ENCODE results near the gene TBK1. TPM values are rescaled to one million over a fixed set of nuclear protein-coding genes. Genes with fewer than 3 reads are reported as not detected.

The TBK1 gene
- total RNA-seq, 1 donor from 2014 or later: 19.8 TPM

DNA sequence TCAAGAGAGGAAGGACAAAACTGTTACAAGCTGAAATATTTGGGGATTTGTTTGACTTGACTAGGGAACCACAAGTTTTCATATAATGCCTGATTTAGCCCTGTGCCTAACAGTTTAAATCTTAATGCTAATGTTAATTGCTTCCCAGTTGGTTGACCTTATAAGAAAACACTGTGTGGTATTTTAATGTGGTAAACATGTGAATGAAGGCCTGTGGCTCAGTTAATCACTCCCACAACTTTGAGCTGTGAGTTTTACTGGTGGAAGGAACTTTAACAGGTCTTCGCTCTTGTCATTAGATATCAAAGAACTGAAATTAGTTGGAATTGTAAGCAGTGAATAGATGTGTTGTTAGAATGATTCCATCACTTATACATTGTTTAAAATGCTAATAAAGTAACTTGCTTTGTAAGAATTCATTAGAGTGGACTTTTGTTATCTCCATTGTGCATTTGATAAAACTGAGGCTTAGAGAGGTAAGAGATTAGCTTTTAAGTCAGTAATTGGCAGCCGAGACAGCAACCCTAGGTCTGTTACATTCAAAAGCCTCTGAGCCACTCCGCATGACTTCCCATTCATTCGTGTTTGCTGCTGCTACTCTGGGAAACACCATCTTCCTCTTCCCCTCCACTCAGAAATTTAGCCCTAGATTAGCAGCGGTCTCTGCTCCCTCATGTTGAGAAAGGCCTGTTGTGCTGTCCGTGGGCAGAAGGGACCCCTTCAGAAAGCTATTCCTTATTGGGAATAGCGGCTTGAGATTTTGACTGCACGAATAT, 1.0 kb upstream of the TBK1 start:
- Histone ChIP-seq H3K4me1 (ENCODE audit: control insufficient read depth in 3 of 3, insufficient read depth in 3 of 3, low read length in 3 of 3) (peaks cover 5 to 19% (median 16%) of the 10 kb centered on the region in 3 donors), H3K4me3 (ENCODE audit: low read length in 3 of 3) (peak overlapping the region; percentile 91 to 96 (median 91)), H3K36me3 (ENCODE audit: control insufficient read depth in 3 of 3, insufficient read depth in 3 of 3, low read length in 3 of 3) (peaks cover 4 to 21% (median 14%) of the 10 kb centered on the region in 3 donors), H3K9me3 (ENCODE audit: control insufficient read depth in 3 of 3, low read length in 3 of 3) (no peaks in the 10 kb centered on the region), H3K27me3 (ENCODE audit: control insufficient read depth in 3 of 3, insufficient read depth in 3 of 3, low read length in 3 of 3) (no peaks in the 10 kb centered on the region), H3K27ac (ENCODE audit: low read depth, low read length) (peak overlapping the region; percentile 95), H3K9ac (ENCODE audit: low read depth in 1 of 3, low read length in 3 of 3) (peak overlapping the region; percentile 90 to 97 (median 92))

DNA sequence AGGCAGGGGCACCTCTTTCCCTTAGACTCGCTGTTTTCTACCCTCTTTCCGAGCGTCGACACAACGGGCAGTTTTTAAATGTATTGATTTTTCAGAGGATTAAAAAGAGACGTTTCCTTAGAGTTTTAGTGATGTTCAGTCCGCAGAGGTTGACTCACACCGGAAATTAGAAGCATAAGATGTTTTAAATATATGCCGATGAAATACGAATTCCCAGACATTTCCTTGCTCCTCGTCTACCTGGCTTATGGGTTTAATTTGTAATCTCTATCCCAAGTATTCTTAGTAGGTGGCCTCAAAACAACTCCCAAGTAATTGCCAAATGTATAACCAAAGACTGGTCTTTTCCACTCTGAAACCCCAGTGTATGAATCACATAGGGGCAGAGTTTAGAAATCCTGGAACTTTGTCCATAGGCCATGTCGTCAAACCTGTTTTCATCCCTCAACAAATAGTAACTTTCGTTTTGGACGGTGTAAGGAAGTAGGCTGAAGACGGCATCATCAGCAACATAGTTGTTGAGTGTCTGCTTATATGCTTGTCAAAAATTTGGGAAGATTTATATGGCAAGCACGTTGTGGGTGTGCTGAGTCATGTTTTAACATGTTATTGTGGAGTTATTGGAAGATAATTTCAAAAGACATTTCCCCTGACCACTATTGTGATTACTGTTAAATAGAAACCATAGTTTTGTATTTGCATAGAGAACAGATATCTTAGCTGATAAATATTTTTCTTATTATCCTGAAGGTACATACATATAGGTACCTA, 824 bp downstream of the TBK1 start:
- no peaks in the 10 kb centered on the region for H3K9me3 ChIP-seq (ENCODE audit: control insufficient read depth in 3 of 3, low read length in 3 of 3)
- peaks cover 5 to 19% (median 16%) of the 10 kb centered on the region in 3 donors for H3K4me1 ChIP-seq (ENCODE audit: control insufficient read depth in 3 of 3, insufficient read depth in 3 of 3, low read length in 3 of 3)
- H3K27me3 ChIP-seq (ENCODE audit: control insufficient read depth in 3 of 3, insufficient read depth in 3 of 3, low read length in 3 of 3): no peaks in the 10 kb centered on the region
- peak overlapping the region; percentile 90 to 97 (median 92) for H3K9ac ChIP-seq (ENCODE audit: low read depth in 1 of 3, low read length in 3 of 3)
- H3K4me3 ChIP-seq (ENCODE audit: low read length in 3 of 3): peak overlapping the region; percentile 91 to 96 (median 91)
- H3K36me3 ChIP-seq (ENCODE audit: control insufficient read depth in 3 of 3, insufficient read depth in 3 of 3, low read length in 3 of 3): peaks cover 0 to 13% (median 3%) of the 10 kb centered on the region in 3 donors
- H3K27ac ChIP-seq (ENCODE audit: low read depth, low read length): peak overlapping the region; percentile 95

DNA sequence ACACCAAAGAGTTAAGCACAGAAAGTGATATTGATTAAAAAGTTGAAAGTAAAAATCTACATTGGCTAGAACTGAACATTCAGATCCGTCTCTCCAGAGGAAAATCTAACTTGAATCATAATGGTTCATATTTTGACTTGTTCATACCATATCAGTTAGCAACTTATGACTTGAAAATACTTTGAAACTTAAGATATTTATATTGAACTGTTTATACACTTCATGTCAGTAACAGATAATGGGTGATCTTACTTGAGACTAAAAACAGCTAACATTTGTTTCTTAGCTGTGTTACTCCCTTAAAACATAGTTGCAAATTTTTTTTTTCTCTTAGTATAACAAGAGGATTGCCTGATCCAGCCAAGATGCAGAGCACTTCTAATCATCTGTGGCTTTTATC, 3.6 kb downstream of the TBK1 start:
- Histone ChIP-seq H3K27me3 (ENCODE audit: control insufficient read depth in 3 of 3, insufficient read depth in 3 of 3, low read length in 3 of 3) (no peaks in the 10 kb centered on the region), H3K36me3 (ENCODE audit: control insufficient read depth in 3 of 3, insufficient read depth in 3 of 3, low read length in 3 of 3) (peaks cover 0 to 14% (median 0%) of the 10 kb centered on the region in 3 donors), H3K27ac (ENCODE audit: low read depth, low read length) (no peak overlapping the region), H3K9me3 (ENCODE audit: control insufficient read depth in 3 of 3, low read length in 3 of 3) (no peaks in the 10 kb centered on the region), H3K9ac (ENCODE audit: low read depth in 1 of 3, low read length in 3 of 3) (no peak overlapping the region), H3K4me1 (ENCODE audit: control insufficient read depth in 3 of 3, insufficient read depth in 3 of 3, low read length in 3 of 3) (peaks cover 7 to 25% (median 23%) of the 10 kb centered on the region in 3 donors), H3K4me3 (ENCODE audit: low read length in 3 of 3) (no peak overlapping the region)

DNA sequence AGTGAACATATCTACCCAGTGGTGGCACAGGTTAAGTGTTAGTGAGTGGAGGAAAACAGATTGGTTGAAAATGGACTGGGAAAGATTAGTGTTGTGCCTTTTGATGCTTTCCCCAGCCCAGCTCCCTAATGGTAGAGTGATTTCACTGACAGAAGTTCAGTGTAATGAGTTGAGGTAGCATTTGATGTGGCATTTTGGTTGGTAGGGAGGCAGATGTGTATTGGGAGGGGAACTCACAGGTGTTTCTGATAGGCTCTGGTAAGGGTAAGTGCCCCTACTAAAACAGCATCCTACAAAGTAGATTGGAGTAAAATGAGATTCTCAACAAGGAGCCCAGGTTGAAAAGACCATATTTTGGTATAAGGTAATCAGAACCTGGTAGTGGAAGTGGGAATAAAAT, 4.2 kb downstream of the TBK1 start:
- Histone ChIP-seq H3K4me1 (ENCODE audit: control insufficient read depth in 3 of 3, insufficient read depth in 3 of 3, low read length in 3 of 3) (peaks cover 5 to 20% (median 16%) of the 10 kb centered on the region in 3 donors), H3K27ac (ENCODE audit: low read depth, low read length) (no peak overlapping the region)

DNA sequence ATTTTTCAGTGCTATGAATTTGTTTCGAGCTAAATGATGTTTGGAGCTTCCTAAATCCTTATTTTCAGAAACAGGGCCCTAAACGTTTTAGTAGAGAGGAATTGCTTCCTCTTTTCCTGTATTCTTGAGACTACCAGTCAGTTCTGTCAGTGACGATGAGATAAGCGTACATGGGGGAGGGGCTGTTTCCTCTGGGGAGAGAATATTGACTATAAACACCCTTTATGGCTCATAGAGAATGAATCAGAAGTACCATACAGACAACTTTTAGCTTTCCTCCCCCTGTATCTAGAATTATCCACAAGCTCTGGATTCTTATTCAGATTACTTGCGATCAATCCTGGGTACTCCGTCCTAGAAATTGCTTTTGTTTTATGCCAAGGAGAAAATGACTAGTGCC, 5.1 kb downstream of the TBK1 start:
- H3K9ac ChIP-seq (ENCODE audit: low read depth in 1 of 3, low read length in 3 of 3): no peak overlapping the region
- H3K4me3 ChIP-seq (ENCODE audit: low read length in 3 of 3): no peak overlapping the region
- no peak overlapping the region for H3K27ac ChIP-seq (ENCODE audit: low read depth, low read length)
- H3K36me3 ChIP-seq (ENCODE audit: control insufficient read depth in 3 of 3, insufficient read depth in 3 of 3, low read length in 3 of 3): peaks cover 0 to 20% (median 0%) of the 10 kb centered on the region in 3 donors
- peaks cover 3 to 18% (median 8%) of the 10 kb centered on the region in 3 donors for H3K4me1 ChIP-seq (ENCODE audit: control insufficient read depth in 3 of 3, insufficient read depth in 3 of 3, low read length in 3 of 3)
- H3K9me3 ChIP-seq (ENCODE audit: control insufficient read depth in 3 of 3, low read length in 3 of 3): no peaks in the 10 kb centered on the region
- no peaks in the 10 kb centered on the region for H3K27me3 ChIP-seq (ENCODE audit: control insufficient read depth in 3 of 3, insufficient read depth in 3 of 3, low read length in 3 of 3)

More for the DNA sequence above, 4.2 kb downstream of the TBK1 start:
- Histone ChIP-seq H3K27me3 (ENCODE audit: control insufficient read depth in 3 of 3, insufficient read depth in 3 of 3, low read length in 3 of 3) (no peaks in the 10 kb centered on the region), H3K9ac (ENCODE audit: low read depth in 1 of 3, low read length in 3 of 3) (no peak overlapping the region), H3K4me3 (ENCODE audit: low read length in 3 of 3) (no peak overlapping the region), H3K36me3 (ENCODE audit: control insufficient read depth in 3 of 3, insufficient read depth in 3 of 3, low read length in 3 of 3) (peaks cover 0 to 14% (median 0%) of the 10 kb centered on the region in 3 donors), H3K9me3 (ENCODE audit: control insufficient read depth in 3 of 3, low read length in 3 of 3) (no peaks in the 10 kb centered on the region)

DNA sequence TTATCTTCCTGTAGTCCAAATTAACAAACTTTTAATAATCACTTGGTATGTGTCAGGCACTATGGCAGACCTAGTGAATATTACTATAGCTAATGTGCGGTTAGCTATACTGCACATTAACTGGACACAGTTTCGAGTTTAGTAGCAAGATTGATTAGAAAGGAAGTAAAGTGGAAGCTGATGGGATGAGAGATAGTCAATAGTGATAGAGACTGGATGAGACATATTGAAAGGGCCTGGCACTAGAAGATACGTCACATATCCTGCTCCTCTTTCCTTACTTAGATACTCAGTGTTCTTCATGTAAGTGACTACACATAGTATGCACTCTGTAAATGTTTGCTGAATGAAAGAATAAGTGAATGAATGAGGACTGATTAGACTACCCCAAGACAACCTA, 5.5 kb downstream of the TBK1 start:
- Histone ChIP-seq H3K36me3 (ENCODE audit: control insufficient read depth in 3 of 3, insufficient read depth in 3 of 3, low read length in 3 of 3) (peaks cover 0 to 20% (median 0%) of the 10 kb centered on the region in 3 donors), H3K9me3 (ENCODE audit: control insufficient read depth in 3 of 3, low read length in 3 of 3) (no peaks in the 10 kb centered on the region), H3K27me3 (ENCODE audit: control insufficient read depth in 3 of 3, insufficient read depth in 3 of 3, low read length in 3 of 3) (no peaks in the 10 kb centered on the region), H3K4me3 (ENCODE audit: low read length in 3 of 3) (no peak overlapping the region), H3K9ac (ENCODE audit: low read depth in 1 of 3, low read length in 3 of 3) (no peak overlapping the region), H3K4me1 (ENCODE audit: control insufficient read depth in 3 of 3, insufficient read depth in 3 of 3, low read length in 3 of 3) (peaks cover 3 to 18% (median 8%) of the 10 kb centered on the region in 3 donors), H3K27ac (ENCODE audit: low read depth, low read length) (no peak overlapping the region)

DNA sequence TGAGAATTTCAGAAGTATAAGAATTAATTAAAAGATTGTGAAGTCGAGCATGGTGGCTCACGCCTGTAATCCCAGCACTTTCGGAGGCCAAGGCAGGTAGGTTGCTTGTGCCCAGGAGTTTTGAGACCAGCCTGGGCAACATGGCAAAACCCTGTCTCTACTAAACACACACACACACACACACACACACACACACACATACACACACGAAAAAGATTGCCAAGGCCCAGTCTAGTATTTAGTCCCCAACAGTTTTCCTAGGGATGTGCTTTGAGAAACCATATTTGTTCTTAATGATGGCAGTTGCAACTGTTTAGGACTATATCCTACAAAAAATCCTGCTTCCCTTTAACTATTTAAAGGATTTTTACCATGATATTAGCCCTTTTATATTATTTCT, 6.0 kb downstream of the TBK1 start:
- Histone ChIP-seq H3K27ac (ENCODE audit: low read depth, low read length) (no peak overlapping the region), H3K36me3 (ENCODE audit: control insufficient read depth in 3 of 3, insufficient read depth in 3 of 3, low read length in 3 of 3) (peaks cover 0 to 20% (median 0%) of the 10 kb centered on the region in 3 donors), H3K4me1 (ENCODE audit: control insufficient read depth in 3 of 3, insufficient read depth in 3 of 3, low read length in 3 of 3) (peaks cover 3 to 16% (median 8%) of the 10 kb centered on the region in 3 donors), H3K9ac (ENCODE audit: low read depth in 1 of 3, low read length in 3 of 3) (no peak overlapping the region), H3K4me3 (ENCODE audit: low read length in 3 of 3) (no peak overlapping the region), H3K27me3 (ENCODE audit: control insufficient read depth in 3 of 3, insufficient read depth in 3 of 3, low read length in 3 of 3) (no peaks in the 10 kb centered on the region), H3K9me3 (ENCODE audit: control insufficient read depth in 3 of 3, low read length in 3 of 3) (no peaks in the 10 kb centered on the region)

DNA sequence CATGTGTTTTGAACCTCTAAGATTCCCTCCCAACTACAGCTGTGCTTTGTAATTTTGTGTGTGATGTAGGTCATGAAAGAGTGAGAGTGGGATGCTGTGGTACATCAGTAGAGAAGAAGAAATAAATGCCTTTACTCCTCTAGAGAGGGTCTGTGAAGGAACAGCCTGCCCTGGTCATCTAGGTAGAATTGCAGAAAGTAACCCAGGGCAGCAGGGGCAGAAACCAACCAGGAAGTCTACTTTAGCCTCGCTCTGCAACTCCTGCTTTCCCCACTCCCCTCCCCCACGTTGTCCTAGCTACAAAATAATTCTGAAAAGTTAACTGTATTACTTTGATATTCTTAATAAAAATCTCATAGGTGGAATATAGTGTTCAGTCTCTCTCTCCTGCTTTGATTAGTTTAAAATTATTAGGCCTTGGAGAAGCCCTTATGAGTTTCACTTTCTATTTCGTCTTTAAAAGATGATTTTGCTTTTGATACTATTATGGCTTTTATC, 7.5 kb downstream of the TBK1 start:
- peaks cover 3 to 9% (median 5%) of the 10 kb centered on the region in 3 donors for H3K4me1 ChIP-seq (ENCODE audit: control insufficient read depth in 3 of 3, insufficient read depth in 3 of 3, low read length in 3 of 3)
- no peaks in the 10 kb centered on the region for H3K27me3 ChIP-seq (ENCODE audit: control insufficient read depth in 3 of 3, insufficient read depth in 3 of 3, low read length in 3 of 3)
- peak overlapping the region in 1 of 3 donors; percentile 39 for H3K4me3 ChIP-seq (ENCODE audit: low read length in 3 of 3)
- peak overlapping the region; percentile 13 to 54 (median 51) for H3K9ac ChIP-seq (ENCODE audit: low read depth in 1 of 3, low read length in 3 of 3)
- peaks cover 0 to 20% (median under 1%) of the 10 kb centered on the region in 3 donors for H3K36me3 ChIP-seq (ENCODE audit: control insufficient read depth in 3 of 3, insufficient read depth in 3 of 3, low read length in 3 of 3)
- H3K27ac ChIP-seq (ENCODE audit: low read depth, low read length): peak overlapping the region; percentile 16
- H3K9me3 ChIP-seq (ENCODE audit: control insufficient read depth in 3 of 3, low read length in 3 of 3): no peaks in the 10 kb centered on the region

DNA sequence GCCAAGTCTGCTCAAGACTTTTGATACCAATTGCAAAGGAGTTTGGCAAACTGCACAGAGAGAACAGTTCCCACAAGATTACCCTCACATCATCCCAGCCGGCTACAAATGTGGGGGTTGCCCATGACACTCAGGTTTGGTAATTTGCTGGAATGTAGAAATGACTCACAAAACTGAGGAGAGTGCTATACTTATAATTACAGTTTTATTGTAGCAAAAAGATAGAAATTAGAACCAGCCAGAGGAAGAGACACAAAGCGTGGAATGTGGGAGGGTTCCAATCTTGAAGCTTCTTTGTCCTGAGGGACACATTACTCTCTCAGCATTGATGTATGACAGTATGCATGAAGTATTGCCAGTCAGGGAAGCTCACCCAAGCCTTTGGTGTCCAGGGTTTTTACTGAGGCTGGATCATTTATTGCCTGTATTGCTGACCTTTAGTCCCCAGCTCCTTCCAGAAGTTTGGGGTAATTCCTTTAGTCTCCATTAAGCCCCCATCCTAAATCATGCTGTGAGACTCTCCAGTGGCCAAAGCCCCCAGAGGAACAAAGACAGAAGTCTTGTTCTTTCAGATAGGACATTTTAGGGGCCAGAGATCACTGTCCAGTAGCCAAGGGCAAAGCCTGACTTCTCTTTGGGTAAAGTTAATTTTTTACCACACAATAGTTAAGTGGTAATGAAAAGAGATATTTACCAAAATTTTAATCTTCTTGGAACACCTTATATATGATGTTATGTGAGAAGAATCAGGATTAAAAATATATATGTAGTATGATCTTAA, 9.9 kb downstream of the TBK1 start:
- Histone ChIP-seq H3K4me3 (ENCODE audit: low read length in 3 of 3) (no peak overlapping the region), H3K27me3 (ENCODE audit: control insufficient read depth in 3 of 3, insufficient read depth in 3 of 3, low read length in 3 of 3) (no peaks in the 10 kb centered on the region), H3K27ac (ENCODE audit: low read depth, low read length) (no peak overlapping the region), H3K9ac (ENCODE audit: low read depth in 1 of 3, low read length in 3 of 3) (no peak overlapping the region), H3K4me1 (ENCODE audit: control insufficient read depth in 3 of 3, insufficient read depth in 3 of 3, low read length in 3 of 3) (peaks cover 3 to 9% (median 5%) of the 10 kb centered on the region in 3 donors), H3K9me3 (ENCODE audit: control insufficient read depth in 3 of 3, low read length in 3 of 3) (no peaks in the 10 kb centered on the region), H3K36me3 (ENCODE audit: control insufficient read depth in 3 of 3, insufficient read depth in 3 of 3, low read length in 3 of 3) (peaks cover 9 to 29% (median 10%) of the 10 kb centered on the region in 3 donors)

Measured in skeletal muscle tissue (tissue), 4 donors.